ENCODE results near the gene NFATC2IP. TPM values are rescaled to one million over a fixed set of nuclear protein-coding genes. Genes with fewer than 3 reads are reported as not detected.
A peak's percentile ranks its signal among the peaks of the same experiment; 100 is the strongest.
"Not testable (repeated sequence)": the region's sequence is repeated elsewhere in the genome, so short reads cannot be mapped to it uniquely, and the experiment has no call there.

Gene NFATC2IP
- total RNA-seq, 1 donor from 2014 or later, result 36.3 TPM

DNA sequence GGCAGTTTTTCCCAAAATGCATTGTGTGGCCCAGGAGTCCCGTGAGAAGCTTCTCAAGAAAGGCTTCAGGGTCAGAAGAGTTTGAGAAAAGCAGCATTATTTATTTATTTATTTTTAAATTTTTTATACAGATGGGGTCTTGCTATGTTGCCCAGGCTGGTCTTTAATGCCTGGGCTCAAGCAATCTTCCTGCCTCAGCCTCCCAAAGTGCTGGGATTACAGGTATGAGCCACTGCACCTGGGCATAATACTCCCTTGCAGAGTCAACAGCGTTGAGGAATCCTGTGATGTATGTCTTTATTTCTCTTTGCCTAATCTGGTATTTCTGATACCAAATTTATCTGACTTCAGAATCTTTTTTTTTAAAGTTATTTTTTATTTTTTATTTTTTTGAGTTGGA, 49.3 kb downstream of the NFATC2IP start:
- Histone ChIP-seq H3K36me3 (no peaks in the 10 kb centered on the region), H3K27ac (no peak overlapping the region), H3K4me1 (no peaks in the 10 kb centered on the region), H3K9me3 (no peaks in the 10 kb centered on the region), H3K4me3 (no peak overlapping the region), H3K27me3 (no peaks in the 10 kb centered on the region)
- DNase-seq (no peak), ATAC-seq (no peak)
- TF ChIP-seq, protein P1, sequence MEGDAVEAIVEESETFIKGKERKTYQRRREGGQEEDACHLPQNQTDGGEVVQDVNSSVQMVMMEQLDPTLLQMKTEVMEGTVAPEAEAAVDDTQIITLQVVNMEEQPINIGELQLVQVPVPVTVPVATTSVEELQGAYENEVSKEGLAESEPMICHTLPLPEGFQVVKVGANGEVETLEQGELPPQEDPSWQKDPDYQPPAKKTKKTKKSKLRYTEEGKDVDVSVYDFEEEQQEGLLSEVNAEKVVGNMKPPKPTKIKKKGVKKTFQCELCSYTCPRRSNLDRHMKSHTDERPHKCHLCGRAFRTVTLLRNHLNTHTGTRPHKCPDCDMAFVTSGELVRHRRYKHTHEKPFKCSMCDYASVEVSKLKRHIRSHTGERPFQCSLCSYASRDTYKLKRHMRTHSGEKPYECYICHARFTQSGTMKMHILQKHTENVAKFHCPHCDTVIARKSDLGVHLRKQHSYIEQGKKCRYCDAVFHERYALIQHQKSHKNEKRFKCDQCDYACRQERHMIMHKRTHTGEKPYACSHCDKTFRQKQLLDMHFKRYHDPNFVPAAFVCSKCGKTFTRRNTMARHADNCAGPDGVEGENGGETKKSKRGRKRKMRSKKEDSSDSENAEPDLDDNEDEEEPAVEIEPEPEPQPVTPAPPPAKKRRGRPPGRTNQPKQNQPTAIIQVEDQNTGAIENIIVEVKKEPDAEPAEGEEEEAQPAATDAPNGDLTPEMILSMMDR (IDR thresholded peaks at IDR 0.05), result no peak
- intact Hi-C loops (cut with DNase I), result no loop called here

DNA sequence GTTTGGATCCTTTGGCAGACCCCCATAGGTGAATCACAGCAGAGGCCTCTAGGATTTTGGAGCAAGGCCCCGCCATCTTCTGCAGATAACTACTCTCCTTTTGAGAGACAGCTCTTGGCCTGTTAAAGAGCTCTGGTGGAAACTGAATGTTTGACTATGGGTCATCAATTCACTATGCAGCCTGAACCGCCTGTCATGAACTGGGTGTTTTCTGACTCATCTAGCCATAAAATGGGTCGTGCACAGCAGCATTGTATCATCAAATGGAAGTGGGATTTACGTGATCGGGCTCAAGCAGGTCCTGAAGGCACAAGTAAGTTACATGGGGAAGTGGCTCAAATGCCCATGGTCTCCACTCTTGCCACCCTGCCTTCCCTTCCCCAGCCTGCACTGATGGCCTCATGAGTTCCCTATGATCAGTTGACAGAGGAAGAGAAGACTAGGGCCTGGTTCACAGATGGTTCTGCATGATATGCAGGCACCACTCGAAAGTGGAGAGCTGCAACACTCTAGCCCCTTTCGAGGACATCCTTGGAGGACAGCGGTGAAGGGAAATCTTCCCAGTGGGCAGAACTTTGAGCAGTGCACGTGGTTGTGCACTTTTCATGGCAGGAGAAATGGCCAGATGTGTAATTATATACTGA, 53.9 kb downstream of the NFATC2IP start:
- intact Hi-C loops (cut with DNase I); ATAC-seq: not testable (repeated sequence)

DNA sequence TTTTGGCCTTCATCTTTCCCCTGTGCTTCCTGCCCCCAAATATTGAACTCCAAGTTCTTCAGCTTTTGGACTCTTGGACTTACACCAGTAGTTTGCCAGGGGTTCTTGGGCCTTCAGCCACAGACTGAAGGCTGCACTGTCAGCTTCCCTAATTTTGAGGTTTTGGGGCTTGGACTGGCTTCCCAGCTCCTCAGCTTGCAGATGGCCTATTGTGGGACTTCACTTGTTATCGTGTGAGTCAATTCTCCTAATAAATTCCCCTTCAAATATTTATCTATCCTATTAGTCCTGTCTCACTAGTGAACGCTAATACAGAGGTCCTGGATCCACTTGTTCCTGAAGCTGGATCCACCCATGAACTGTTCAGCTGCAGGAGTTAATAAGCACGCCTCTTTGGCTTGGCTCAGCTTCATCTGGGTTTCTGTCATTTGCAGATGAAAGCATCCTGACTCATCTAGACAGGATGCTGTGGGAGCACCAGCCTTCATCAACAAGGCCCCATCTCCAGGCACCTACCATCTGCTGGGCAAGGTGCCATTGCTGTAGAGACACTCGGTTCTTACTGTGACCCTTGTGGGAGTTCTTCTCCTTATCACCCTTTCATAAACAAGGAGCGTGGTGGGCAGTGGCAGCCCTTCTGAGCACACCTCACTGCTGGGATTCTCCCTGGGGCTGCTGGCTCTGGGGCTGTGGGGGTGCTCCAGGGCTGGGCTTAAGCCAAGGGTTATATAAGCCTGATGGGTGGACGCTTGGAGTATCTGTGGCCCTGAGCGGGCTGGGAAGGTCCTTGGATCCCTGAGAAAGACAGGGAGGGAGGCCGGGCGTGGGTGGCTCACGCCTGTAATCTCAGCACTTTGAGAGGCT, 57.2 kb downstream of the NFATC2IP start:
- Histone ChIP-seq H3K36me3 (no peaks in the 10 kb centered on the region), H3K4me1 (peaks cover 2% of the 10 kb centered on the region), H3K27me3 (no peaks in the 10 kb centered on the region), H3K27ac (no peak overlapping the region), H3K9me3 (no peaks in the 10 kb centered on the region), H3K4me3 (no peak overlapping the region)
- ATAC-seq, result peak; percentile 21
- intact Hi-C loops (cut with DNase I), result no loop called here
- DNase-seq, result no peak
- TF ChIP-seq, protein P1 (IDR thresholded peaks at IDR 0.05), result no peak

More for the DNA sequence above, 53.9 kb downstream of the NFATC2IP start:
- not testable (repeated sequence) for H3K9me3 ChIP-seq, H3K4me3 ChIP-seq, H3K4me1 ChIP-seq, DNase-seq, H3K27me3 ChIP-seq, H3K36me3 ChIP-seq, H3K27ac ChIP-seq

DNA sequence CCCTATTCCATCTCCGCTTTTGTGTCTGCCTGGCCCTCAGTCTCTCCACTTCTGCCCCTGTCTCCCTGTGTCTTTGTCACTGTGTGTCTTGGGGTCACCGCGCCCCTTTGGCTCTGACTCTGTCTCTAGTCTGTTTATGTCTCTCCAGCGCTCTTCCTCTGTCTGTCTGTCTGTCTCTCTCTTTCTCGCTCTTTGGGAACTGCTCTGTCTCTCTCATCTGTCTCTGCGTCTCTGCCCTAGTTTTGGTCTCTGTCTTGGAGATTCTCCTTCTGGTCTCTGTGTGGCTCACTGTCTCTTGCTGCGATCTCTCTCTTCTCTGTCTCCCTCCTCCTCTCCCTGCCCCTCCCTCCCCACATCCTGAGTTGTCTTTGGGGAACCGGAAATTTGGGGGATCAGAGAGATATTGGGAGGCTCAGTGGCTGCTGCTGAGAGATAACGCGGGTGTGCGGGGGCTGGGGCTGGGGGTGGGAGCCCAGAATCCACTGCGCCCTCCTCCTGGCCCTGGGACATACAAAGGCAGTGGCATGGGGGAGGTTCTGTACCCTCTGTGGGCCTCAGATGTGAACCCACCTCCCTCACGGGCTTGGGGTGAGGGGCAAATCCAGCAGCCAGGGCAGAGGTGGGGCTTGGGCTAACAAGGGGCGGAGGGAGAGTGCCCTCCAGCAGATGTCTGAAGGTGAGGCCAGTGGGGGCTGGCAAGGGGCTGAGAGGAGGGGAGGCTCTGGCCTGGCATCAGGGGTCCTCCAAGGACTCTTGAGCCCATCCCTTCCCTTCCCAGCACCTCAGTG, 58.5 kb downstream of the NFATC2IP start:
- peaks cover 10% of the 10 kb centered on the region for H3K4me1 ChIP-seq
- DNase-seq (no peak), ATAC-seq (peak; percentile 27)
- H3K27me3 ChIP-seq, result no peaks in the 10 kb centered on the region
- no peak overlapping the region for H3K4me3 ChIP-seq
- TF ChIP-seq, protein P1 (IDR thresholded peaks at IDR 0.05), result no peak
- intact Hi-C loops (cut with DNase I), result no loop called here
- no peak overlapping the region for H3K27ac ChIP-seq
- no peaks in the 10 kb centered on the region for H3K9me3 ChIP-seq
- no peaks in the 10 kb centered on the region for H3K36me3 ChIP-seq

DNA sequence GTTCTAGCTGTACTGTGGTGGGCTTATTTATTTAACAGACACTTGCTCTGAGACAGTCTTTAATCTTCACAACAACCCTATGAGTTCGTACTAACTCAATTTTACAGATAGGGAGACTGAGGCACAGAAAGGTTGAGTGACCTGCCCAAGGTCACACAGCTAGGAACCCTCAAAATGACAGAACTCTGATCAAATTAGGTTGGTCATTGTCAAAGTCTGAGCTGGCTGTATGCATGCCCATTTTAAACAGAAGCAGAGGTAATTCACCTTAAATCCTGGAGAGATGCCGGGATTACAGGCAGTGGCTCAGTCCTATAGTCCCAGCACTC, 59.1 kb downstream of the NFATC2IP start:
- H3K4me3 ChIP-seq, result no peak overlapping the region
- H3K36me3 ChIP-seq, result no peaks in the 10 kb centered on the region
- H3K27ac ChIP-seq, result no peak overlapping the region
- no peaks in the 10 kb centered on the region for H3K27me3 ChIP-seq
- DNase-seq, result no peak
- no peaks in the 10 kb centered on the region for H3K9me3 ChIP-seq
- no peak for ATAC-seq
- TF ChIP-seq, protein P1 (IDR thresholded peaks at IDR 0.05), result no peak
- intact Hi-C loops (cut with DNase I), result no loop called here
- peaks cover 10% of the 10 kb centered on the region for H3K4me1 ChIP-seq

DNA sequence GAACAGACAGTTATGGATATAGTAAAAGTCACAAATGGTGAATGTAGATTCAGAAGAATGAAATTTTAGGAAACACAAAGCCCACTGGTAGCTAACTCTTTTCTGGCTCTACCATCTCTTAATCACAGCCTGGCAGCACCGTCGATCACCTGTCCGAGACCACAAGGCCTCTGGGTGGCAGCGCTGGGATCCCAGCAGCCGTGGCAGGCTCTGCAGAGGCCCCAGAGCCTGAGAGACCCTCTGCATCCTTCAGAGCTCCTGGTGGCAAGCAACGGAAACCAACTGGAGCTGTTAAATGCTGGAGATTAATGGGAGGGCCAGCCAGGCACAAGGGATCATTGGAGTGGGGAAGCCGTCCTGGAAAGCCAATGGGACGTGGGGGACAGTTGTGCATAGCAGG, 60.4 kb downstream of the NFATC2IP start:
- Histone ChIP-seq H3K9me3 (no peaks in the 10 kb centered on the region), H3K36me3 (no peaks in the 10 kb centered on the region), H3K4me1 (peaks cover 10% of the 10 kb centered on the region), H3K4me3 (no peak overlapping the region), H3K27me3 (no peaks in the 10 kb centered on the region), H3K27ac (no peak overlapping the region)
- TF ChIP-seq, protein P1 (IDR thresholded peaks at IDR 0.05), result no peak
- ATAC-seq (no peak), DNase-seq (no peak)
- intact Hi-C loops (cut with DNase I), result no loop called here
